H1 (cell line): ENCODE measurements around the gene P2RX5. TPM values are rescaled to one million over a fixed set of nuclear protein-coding genes. Genes with fewer than 3 reads are reported as not detected.

Source experiments
- CBX8 ChIP-seq: fragments of 300-800, 300-1000 bp; sonication (generic); IDR thresholded peaks from 2 replicates; pipeline ENCODE4 v1.7.1; 2016; ENCODE audit warnings: low read depth, low read length, borderline replicate concordance
- GABPA ChIP-seq: IDR thresholded peaks from 2 replicates; pipeline ENCODE4 v1.6.1; 2011; ENCODE audit warnings: mild to moderate bottlenecking, low read length, moderate library complexity, borderline replicate concordance; ENCODE audit not compliant: insufficient read depth
- MAFK ChIP-seq: IDR thresholded peaks from 2 replicates; pipeline ENCODE4 v1.6.1; 2012; ENCODE audit warnings: low read depth, mild to moderate bottlenecking, improper control_type of control experiment, low read length
- RBBP5 ChIP-seq: IDR thresholded peaks from 2 replicates; pipeline ENCODE4 v1.7.1; 2012; ENCODE audit warnings: low read depth, mild to moderate bottlenecking, inconsistent platforms, low read length, moderate library complexity, borderline replicate concordance
- SIN3A ChIP-seq, 2 experiments: IDR thresholded peaks in 1 of 2; conservative IDR thresholded peaks in 1 of 2; 2 replicates each; pipeline ENCODE4 v1.6.1; 2011 to 2012; ENCODE audit warnings: low read length in 2 of 2, improper control_type of control experiment in 1 of 2, low read depth in 1 of 2, mild to moderate bottlenecking in 1 of 2
- SP2 ChIP-seq: IDR thresholded peaks from 2 replicates; pipeline ENCODE4 v1.6.1; 2012; ENCODE audit warnings: mild to moderate bottlenecking, low read length, inconsistent platforms
- polyA plus RNA-seq, 7 experiments: library from polyadenylated mRNA; depleted of rRNA in 3 of 7; stranded (reverse) in 5 of 7; unstranded in 2 of 7; fragments of >200 nt in 5 of 7; fragments of 200-250 nt in 2 of 7; gene quantifications; 1 replicate in 5 of 7; 2 replicates in 1 of 7; 4 replicates in 1 of 7; pipeline versions ENCODE4 v1.2.1 to v1.2.3, GENCODE V29; 2011 to 2013; ENCODE audit warnings: missing spikeins in 2 of 7, mixed read lengths in 2 of 7
- total RNA-seq: library from RNA; stranded (reverse); fragmentation: NEBNext Ultra II Directional; extraction: Animal tissue kit (Norgen Biotek cat#: 25700); gene quantifications from 2 replicates; pipeline ENCODE4 v1.2.1, GENCODE V29; 2021
- TF ChIP-seq, protein P1 (sequence below), 3 experiments: IDR thresholded peaks; 1 replicate in 2 of 3; 2 replicates in 1 of 3; pipeline versions ENCODE4 v1.5.1 to v1.6.1; 2011; ENCODE audit warnings: low read length in 3 of 3, mild to moderate bottlenecking in 3 of 3, inconsistent platforms in 2 of 3, low read depth in 1 of 3, moderate library complexity in 1 of 3; ENCODE audit not compliant: insufficient read depth in 1 of 3; ENCODE audit errors: control extremely low read depth in 1 of 3
- TF ChIP-seq, protein P2 (sequence below): IDR thresholded peaks from 2 replicates; pipeline ENCODE4 v1.6.1; 2011; ENCODE audit warnings: low read depth, mild to moderate bottlenecking, low read length; ENCODE audit not compliant: insufficient read depth

The P2RX5 gene
- total and polyA plus RNA-seq, 2 of the 8 experiments (the other 6 are each of a cell fraction or from before 2014, with no cell fraction given): 12.0 to 15.6 TPM

DNA sequence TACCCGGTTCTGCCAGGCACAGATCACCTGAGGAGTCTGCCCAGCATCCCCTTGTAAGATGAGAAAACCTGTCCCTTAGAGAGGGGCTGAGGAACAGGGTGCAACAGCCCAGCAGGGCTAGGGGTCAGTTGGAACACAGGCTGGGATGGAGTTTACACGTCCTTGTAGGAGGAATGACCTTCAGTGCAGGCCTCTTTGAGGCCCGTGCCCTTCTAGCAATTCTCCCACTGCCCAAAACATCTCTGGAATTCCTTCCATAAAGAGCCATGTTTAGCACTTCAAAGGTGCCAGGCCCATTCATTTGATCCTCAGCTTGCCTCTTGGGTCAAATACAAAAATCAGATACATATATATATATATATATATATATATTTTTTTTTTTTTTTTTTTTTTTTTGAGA, 54.9 kb downstream of the P2RX5 start (continued):
- TF ChIP-seq, protein P1, sequence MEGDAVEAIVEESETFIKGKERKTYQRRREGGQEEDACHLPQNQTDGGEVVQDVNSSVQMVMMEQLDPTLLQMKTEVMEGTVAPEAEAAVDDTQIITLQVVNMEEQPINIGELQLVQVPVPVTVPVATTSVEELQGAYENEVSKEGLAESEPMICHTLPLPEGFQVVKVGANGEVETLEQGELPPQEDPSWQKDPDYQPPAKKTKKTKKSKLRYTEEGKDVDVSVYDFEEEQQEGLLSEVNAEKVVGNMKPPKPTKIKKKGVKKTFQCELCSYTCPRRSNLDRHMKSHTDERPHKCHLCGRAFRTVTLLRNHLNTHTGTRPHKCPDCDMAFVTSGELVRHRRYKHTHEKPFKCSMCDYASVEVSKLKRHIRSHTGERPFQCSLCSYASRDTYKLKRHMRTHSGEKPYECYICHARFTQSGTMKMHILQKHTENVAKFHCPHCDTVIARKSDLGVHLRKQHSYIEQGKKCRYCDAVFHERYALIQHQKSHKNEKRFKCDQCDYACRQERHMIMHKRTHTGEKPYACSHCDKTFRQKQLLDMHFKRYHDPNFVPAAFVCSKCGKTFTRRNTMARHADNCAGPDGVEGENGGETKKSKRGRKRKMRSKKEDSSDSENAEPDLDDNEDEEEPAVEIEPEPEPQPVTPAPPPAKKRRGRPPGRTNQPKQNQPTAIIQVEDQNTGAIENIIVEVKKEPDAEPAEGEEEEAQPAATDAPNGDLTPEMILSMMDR (IDR thresholded peaks at IDR 0.05; ENCODE audit: control extremely low read depth in 1 of 3, insufficient read depth in 1 of 3, low read depth in 1 of 3, low read length in 3 of 3): no peak
- TF ChIP-seq RBBP5: no peak
- no peak for TF ChIP-seq MAFK
- TF ChIP-seq GABPA: no peak
- TF ChIP-seq, protein P2, sequence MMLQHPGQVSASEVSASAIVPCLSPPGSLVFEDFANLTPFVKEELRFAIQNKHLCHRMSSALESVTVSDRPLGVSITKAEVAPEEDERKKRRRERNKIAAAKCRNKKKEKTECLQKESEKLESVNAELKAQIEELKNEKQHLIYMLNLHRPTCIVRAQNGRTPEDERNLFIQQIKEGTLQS: no peak
- TF ChIP-seq SIN3A (conservative IDR thresholded peaks at IDR 0.05 in 1 of 2, IDR thresholded peaks at IDR 0.05 in 1 of 2; ENCODE audit: low read depth in 1 of 2, low read length in 2 of 2): no peak
- TF ChIP-seq CBX8: no peak
- TF ChIP-seq SP2: no peak
